IMR-90 (cell line): ENCODE results near the gene CREBBP.
"Not testable (repeated sequence)": the region's sequence is repeated elsewhere in the genome, so short reads cannot be mapped to it uniquely, and the experiment has no call there.

ENCODE experiments used
- BHLHE40 ChIP-seq: fragments of 150-350 bp; IDR thresholded peaks from 2 replicates; pipeline ENCODE4 v1.6.1; 2016; ENCODE audit warnings: mild to moderate bottlenecking, low read depth, low read length
- CTCF ChIP-seq: conservative IDR thresholded peaks from 2 replicates; pipeline ENCODE4 v1.5.1; 2012; ENCODE audit warnings: mild to moderate bottlenecking, low read depth, low read length, improper control_type of control experiment
- ELK1 ChIP-seq: fragments of 150-350 bp; IDR thresholded peaks from 2 replicates; pipeline ENCODE4 v1.6.1; 2016; ENCODE audit warnings: low read depth, mild to moderate bottlenecking, low read length, moderate library complexity, borderline replicate concordance
- MAZ ChIP-seq: IDR thresholded peaks from 2 replicates; pipeline ENCODE4 v1.6.1; 2012; ENCODE audit warnings: low read depth, mild to moderate bottlenecking, low read length, improper control_type of control experiment, moderate library complexity, borderline replicate concordance
- MXI1 ChIP-seq: IDR thresholded peaks from 2 replicates; pipeline ENCODE4 v1.6.1; 2012; ENCODE audit warnings: low read depth, mild to moderate bottlenecking, low read length, moderate library complexity, borderline replicate concordance
- NFE2L2 ChIP-seq: fragments of 150-350 bp; IDR thresholded peaks from 2 replicates; pipeline ENCODE4 v1.6.1; 2016; ENCODE audit warnings: low read depth, mild to moderate bottlenecking, low read length
- POLR2A ChIP-seq: IDR thresholded peaks from 2 replicates; pipeline ENCODE4 v1.6.1; 2012; ENCODE audit warnings: mild to moderate bottlenecking, low read depth, low read length
- RAD21 ChIP-seq: IDR thresholded peaks from 2 replicates; pipeline ENCODE4 v1.6.1; 2012; ENCODE audit warnings: low read length, improper control_type of control experiment
- RCOR1 ChIP-seq: IDR thresholded peaks from 2 replicates; pipeline ENCODE4 v1.6.1; 2012; ENCODE audit warnings: mild to moderate bottlenecking, low read length, improper control_type of control experiment; ENCODE audit not compliant: insufficient replicate concordance
- RFX5 ChIP-seq: IDR thresholded peaks from 2 replicates; pipeline ENCODE4 v1.8.0; 2012; ENCODE audit warnings: low read depth, mild to moderate bottlenecking, low read length, moderate library complexity
- SMC3 ChIP-seq: fragments of 150-350 bp; IDR thresholded peaks from 2 replicates; pipeline ENCODE4 v1.6.1; 2016; ENCODE audit warnings: low read depth, mild to moderate bottlenecking, antibody characterized with exemption, low read length, moderate library complexity
- USF2 ChIP-seq: fragments of 150-350 bp; IDR thresholded peaks from 2 replicates; pipeline ENCODE4 v1.6.1; 2017; ENCODE audit warnings: mild to moderate bottlenecking, antibody characterized with exemption, low read length, low read depth

GRCh38 chr16:3885999-3886398 lies 5.5 kb upstream of the CREBBP start:
- TF ChIP-seq POLR2A, CTCF, RCOR1, MAZ, USF2, ELK1, MXI1, SMC3, BHLHE40, RAD21, NFE2L2, RFX5: not testable (repeated sequence)
